Activated T-helper 2 cell treated with anti-CD3 and anti-CD28 coated beads, Interferon-gamma antibody, Interleukin-2, Interleukin-4, amounts not matched to agents 10 μg/mL and 5 μg/mL and 100 μg/mL, durations not matched to agents 14 hours and 24 hours and 36 hours (primary cell): ENCODE measurements around the gene STK11. TPM values are rescaled to one million over a fixed set of nuclear protein-coding genes. Genes with fewer than 3 reads are reported as not detected.

Experiments used
- DNase-seq: peaks from one replicate; pipeline ENCODE4 v3.0.0; 2021; ENCODE audit warnings: low spot score
- H3K27ac Mint-ChIP-seq: one replicate; pipeline ENCODE4 v1.8.0; 2021; ENCODE audit warnings: mixed read lengths
- H3K27me3 Mint-ChIP-seq: one replicate; pipeline ENCODE4 v1.8.0; 2021; ENCODE audit warnings: low read depth, mixed read lengths
- H3K36me3 Mint-ChIP-seq: one replicate; pipeline ENCODE4 v1.8.0; 2021; ENCODE audit warnings: low read depth, mixed read lengths
- H3K4me1 Mint-ChIP-seq: one replicate; pipeline ENCODE4 v1.8.0; 2021; ENCODE audit warnings: low read depth, mixed read lengths
- H3K4me3 Mint-ChIP-seq: one replicate; pipeline ENCODE4 v1.8.0; 2021; ENCODE audit warnings: low read depth, mild to moderate bottlenecking, moderate library complexity, mixed read lengths
- H3K9me3 Mint-ChIP-seq: one replicate; pipeline ENCODE4 v1.8.0; 2021; ENCODE audit warnings: mixed read lengths
- intact Hi-C: fragments of 100-400 bp; cut with micrococcal nuclease; formaldehyde crosslinking; loops from one replicate; pipeline ENCODE4 v1.15.1; 2023
- total RNA-seq: library from RNA; stranded (reverse); gene quantifications from 2 replicates; pipeline ENCODE4 v1.2.3, GENCODE V29; 2022

Gene STK11, protein sequence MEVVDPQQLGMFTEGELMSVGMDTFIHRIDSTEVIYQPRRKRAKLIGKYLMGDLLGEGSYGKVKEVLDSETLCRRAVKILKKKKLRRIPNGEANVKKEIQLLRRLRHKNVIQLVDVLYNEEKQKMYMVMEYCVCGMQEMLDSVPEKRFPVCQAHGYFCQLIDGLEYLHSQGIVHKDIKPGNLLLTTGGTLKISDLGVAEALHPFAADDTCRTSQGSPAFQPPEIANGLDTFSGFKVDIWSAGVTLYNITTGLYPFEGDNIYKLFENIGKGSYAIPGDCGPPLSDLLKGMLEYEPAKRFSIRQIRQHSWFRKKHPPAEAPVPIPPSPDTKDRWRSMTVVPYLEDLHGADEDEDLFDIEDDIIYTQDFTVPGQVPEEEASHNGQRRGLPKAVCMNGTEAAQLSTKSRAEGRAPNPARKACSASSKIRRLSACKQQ
- 65.7 and 71.1 TPM in 2 replicates for total RNA-seq

DNA sequence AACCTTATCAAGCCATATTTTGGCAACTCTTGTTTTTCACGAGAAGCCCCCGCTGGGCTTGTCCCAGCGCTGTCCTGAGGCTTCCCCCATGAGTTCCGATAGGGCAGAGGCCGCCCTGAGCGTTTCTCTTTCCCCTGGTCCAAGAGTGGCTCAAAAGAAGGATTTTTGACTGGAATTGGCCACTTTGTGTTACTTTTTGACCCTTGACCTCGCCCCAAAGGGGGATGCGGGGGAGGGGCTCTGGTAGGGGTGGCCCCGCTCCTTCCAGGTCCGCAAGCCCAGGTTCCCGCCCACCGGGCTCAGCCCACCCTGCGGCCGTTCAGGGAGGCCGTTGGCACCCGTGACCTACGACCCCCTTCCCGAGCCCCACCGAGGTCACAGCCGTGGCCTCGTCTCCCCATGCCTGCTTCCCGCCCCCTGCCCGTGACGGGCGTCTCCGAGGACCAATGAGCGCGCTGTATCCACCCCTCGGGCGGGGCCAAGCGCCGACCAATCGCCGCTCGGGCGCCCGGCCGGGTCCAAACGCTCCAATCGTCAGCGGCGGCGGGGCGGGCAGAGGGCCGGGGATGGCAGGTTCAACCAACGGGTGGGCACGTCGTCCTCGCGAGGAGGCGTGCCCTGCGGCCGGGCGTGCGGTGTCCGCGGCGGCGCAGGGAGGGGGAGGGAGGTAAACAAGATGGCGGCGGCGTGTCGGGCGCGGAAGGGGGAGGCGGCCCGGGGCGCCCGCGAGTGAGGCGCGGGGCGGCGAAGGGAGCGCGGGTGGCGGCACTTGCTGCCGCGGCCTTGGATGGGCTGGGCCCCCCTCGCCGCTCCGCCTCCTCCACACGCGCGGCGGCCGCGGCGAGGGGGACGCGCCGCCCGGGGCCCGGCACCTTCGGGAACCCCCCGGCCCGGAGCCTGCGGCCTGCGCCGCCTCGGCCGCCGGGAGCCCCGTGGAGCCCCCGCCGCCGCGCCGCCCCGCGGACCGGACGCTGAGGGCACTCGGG is at the start of gene STK11:
TSS of gene STK11 (plus strand) at position 665 of the 986 bp plus-strand sequence. CDS start 1,136 bp downstream, outside the sequence.
- H3K36me3 Mint-ChIP-seq, result peaks cover 26% of the 10 kb centered on the region
- intact Hi-C loops, result no loop called here
- no peaks in the 10 kb centered on the region for H3K9me3 Mint-ChIP-seq
- H3K4me3 Mint-ChIP-seq, result peak within 1 kb of the TSS; percentile 91
- no peaks in the 10 kb centered on the region for H3K27me3 Mint-ChIP-seq
- peak; percentile 100 for DNase-seq
- H3K4me1 Mint-ChIP-seq, result peaks cover 16% of the 10 kb centered on the region
- peak within 1 kb of the TSS; percentile 77 for H3K27ac Mint-ChIP-seq

DNA sequence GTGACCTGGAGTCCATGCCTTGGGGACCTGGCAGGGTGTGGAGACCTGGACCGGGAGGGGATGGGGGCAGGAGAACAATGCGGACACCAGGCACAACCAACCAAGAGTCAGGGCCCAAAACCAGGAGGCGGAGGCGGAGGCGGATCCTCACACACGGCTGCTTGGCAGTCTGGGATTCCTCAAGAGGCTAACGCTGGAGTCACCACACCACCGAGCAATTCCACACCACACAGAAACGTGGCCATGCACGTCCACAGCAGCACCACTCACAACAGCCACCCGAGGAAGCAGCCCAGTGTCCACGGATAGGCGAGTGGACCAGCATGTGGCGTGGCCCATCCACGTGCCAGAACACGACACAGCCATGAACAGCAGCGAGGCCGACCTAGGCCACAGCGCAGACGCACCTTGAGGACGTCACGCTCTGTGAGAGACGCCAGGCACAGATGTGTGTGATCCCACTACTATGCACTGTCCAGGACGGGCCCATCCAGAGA is 49.2 kb upstream of the STK11 start:
- no peaks in the 10 kb centered on the region for H3K4me1 Mint-ChIP-seq

GRCh38 chr19:1156830-1157615 is 48.6 kb upstream of the STK11 start:
- Mint-ChIP-seq H3K9me3 (no peaks in the 10 kb centered on the region), H3K27ac (no peak overlapping the region), H3K36me3 (peaks cover 4% of the 10 kb centered on the region), H3K4me3 (no peak overlapping the region), H3K4me1 (no peaks in the 10 kb centered on the region), H3K27me3 (no peaks in the 10 kb centered on the region)
- DNase-seq, result no peak
- intact Hi-C loops, result no loop called here

More for the DNA sequence above, 49.2 kb upstream of the STK11 start:
- intact Hi-C loops, result no loop called here
- Mint-ChIP-seq H3K27ac (no peak overlapping the region), H3K36me3 (peaks cover 10% of the 10 kb centered on the region), H3K27me3 (no peaks in the 10 kb centered on the region), H3K4me3 (no peak overlapping the region), H3K9me3 (no peaks in the 10 kb centered on the region)
- DNase-seq, result no peak

- Mint-ChIP-seq H3K27me3 (no peaks in the 10 kb centered on the region), H3K4me1 (no peaks in the 10 kb centered on the region), H3K27ac (no peak overlapping the region), H3K4me3 (no peak overlapping the region), H3K9me3 (no peaks in the 10 kb centered on the region), H3K36me3 (no peaks in the 10 kb centered on the region)
- intact Hi-C loops, result no loop called here
- no peak for DNase-seq
Measured at GRCh38 chr19:1157931-1158884, 47.4 kb upstream of the STK11 start.

GRCh38 chr19:1158885-1159448 is 46.6 kb upstream of the STK11 start:
- intact Hi-C loops, result no loop called here
- Mint-ChIP-seq H3K27me3 (no peaks in the 10 kb centered on the region), H3K9me3 (no peaks in the 10 kb centered on the region), H3K4me1 (no peaks in the 10 kb centered on the region), H3K27ac (no peak overlapping the region), H3K4me3 (no peak overlapping the region), H3K36me3 (no peaks in the 10 kb centered on the region)
- no peak for DNase-seq

- Mint-ChIP-seq H3K4me3 (no peak overlapping the region), H3K9me3 (no peaks in the 10 kb centered on the region), H3K27ac (no peak overlapping the region), H3K36me3 (no peaks in the 10 kb centered on the region), H3K4me1 (no peaks in the 10 kb centered on the region), H3K27me3 (no peaks in the 10 kb centered on the region)
- intact Hi-C loops, result no loop called here
- DNase-seq, result no peak
Measured at GRCh38 chr19:1159864-1160595, 45.5 kb upstream of the STK11 start.

- H3K4me3 Mint-ChIP-seq, result no peak overlapping the region
- intact Hi-C loops, result no loop called here
- no peak overlapping the region for H3K27ac Mint-ChIP-seq
- no peaks in the 10 kb centered on the region for H3K4me1 Mint-ChIP-seq
- DNase-seq, result no peak
- H3K36me3 Mint-ChIP-seq, result no peaks in the 10 kb centered on the region
- H3K9me3 Mint-ChIP-seq, result no peaks in the 10 kb centered on the region
- no peaks in the 10 kb centered on the region for H3K27me3 Mint-ChIP-seq
Measured at GRCh38 chr19:1161716-1162115, 43.9 kb upstream of the STK11 start.

GRCh38 chr19:1162404-1163282 is 42.9 kb upstream of the STK11 start:
- no peak overlapping the region for H3K4me3 Mint-ChIP-seq
- intact Hi-C loops, result no loop called here
- no peak for DNase-seq
- no peaks in the 10 kb centered on the region for H3K9me3 Mint-ChIP-seq
- H3K27me3 Mint-ChIP-seq, result no peaks in the 10 kb centered on the region
- H3K4me1 Mint-ChIP-seq, result no peaks in the 10 kb centered on the region
- no peaks in the 10 kb centered on the region for H3K36me3 Mint-ChIP-seq
- H3K27ac Mint-ChIP-seq, result no peak overlapping the region

DNA sequence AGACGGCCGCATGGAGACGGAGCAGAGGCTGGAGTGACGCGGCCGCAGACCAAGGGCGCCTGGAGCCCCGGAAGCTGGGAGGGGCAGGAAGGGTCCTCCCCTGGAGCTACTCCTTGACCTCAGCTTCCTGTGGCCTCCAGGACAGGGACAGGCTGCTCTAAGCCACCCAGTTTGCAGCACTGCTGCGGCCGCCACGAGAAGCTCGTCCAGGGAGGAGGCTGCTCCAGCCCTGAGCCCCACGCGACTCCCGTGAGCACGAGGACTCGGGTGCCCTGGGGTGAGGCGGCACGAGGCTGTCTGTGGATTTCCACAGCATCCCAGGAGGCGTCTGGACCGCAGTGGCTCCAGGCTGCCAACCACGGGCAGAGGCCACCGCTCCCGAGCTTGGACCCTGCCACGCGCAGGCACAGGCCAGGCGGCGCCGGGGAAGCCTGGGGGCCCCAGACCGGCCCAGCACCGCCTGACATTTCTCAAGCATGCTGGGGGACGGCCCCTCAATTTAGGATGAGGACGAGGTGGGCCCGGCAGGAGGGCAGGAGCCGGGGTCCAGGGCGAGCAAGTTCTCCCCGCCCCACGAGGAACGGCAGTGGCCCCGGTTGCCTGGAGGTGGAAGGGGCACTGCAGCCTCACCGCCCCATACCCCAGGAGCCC is 42.2 kb upstream of the STK11 start:
- intact Hi-C loops, result no loop called here
- Mint-ChIP-seq H3K4me1 (no peaks in the 10 kb centered on the region), H3K27ac (no peak overlapping the region), H3K27me3 (no peaks in the 10 kb centered on the region), H3K36me3 (no peaks in the 10 kb centered on the region), H3K4me3 (no peak overlapping the region), H3K9me3 (no peaks in the 10 kb centered on the region)
- DNase-seq, result no peak
